HepG2 (cell line): Measurements from ENCODE around the gene RAD52. TPM values are rescaled to one million over a fixed set of nuclear protein-coding genes. Genes with fewer than 3 reads are reported as not detected.
A peak's percentile ranks its signal among the peaks of the same experiment; 100 is the strongest.

Experiments used
- CEBPB ChIP-seq: IDR thresholded peaks from 2 replicates; pipeline ENCODE4 v1.6.1; 2011; ENCODE audit warnings: low read depth, low read length, improper control_type of control experiment, borderline replicate concordance
- DNMT3B ChIP-seq: conservative IDR thresholded peaks from 2 replicates; pipeline ENCODE4 v1.6.1; 2016; ENCODE audit warnings: missing biosample characterization, control low read depth
- FOSL2 ChIP-seq: sonication (generic); formaldehyde crosslinking; IDR thresholded peaks from 2 replicates; pipeline ENCODE4 v1.4.0; 2020; ENCODE audit warnings: missing genetic modification reagents
- KLF15 ChIP-seq: sonication (generic); formaldehyde crosslinking; IDR thresholded peaks from 2 replicates; pipeline ENCODE4 v1.8.1; 2023; ENCODE audit warnings: borderline replicate concordance, mild to moderate bottlenecking, inconsistent platforms, missing genetic modification reagents, mixed read lengths
- MTF1 ChIP-seq: sonication (generic); formaldehyde crosslinking; IDR thresholded peaks from 2 replicates; pipeline ENCODE4 v1.5.0; 2020; ENCODE audit warnings: missing genetic modification reagents
- NR2F6 ChIP-seq, 2 experiments: IDR thresholded peaks; 2 replicates each; pipeline ENCODE4 v1.6.1; 2016; ENCODE audit warnings: antibody characterized with exemption in 1 of 2, mild to moderate bottlenecking in 1 of 2
- PPARG ChIP-seq: conservative IDR thresholded peaks from 2 replicates; pipeline ENCODE4 v1.6.1; 2016; ENCODE audit warnings: missing biosample characterization, missing genetic modification reagents
- RAD21 ChIP-seq: fragments of 450-650 bp; formaldehyde crosslinking; IDR thresholded peaks from 2 replicates; pipeline ENCODE4 v1.5.0; 2020; ENCODE audit warnings: mild to moderate bottlenecking
- RORA ChIP-seq: sonication (generic); formaldehyde crosslinking; IDR thresholded peaks from 2 replicates; pipeline ENCODE4 v1.5.0; 2020; ENCODE audit warnings: mild to moderate bottlenecking, missing genetic modification reagents, moderate library complexity
- RXRB ChIP-seq: IDR thresholded peaks from 2 replicates; pipeline ENCODE4 v1.6.1; 2016; ENCODE audit warnings: borderline replicate concordance, missing genetic modification reagents, missing compliant biosample characterization
- SMAD1 ChIP-seq: sonication (generic); formaldehyde crosslinking; IDR thresholded peaks from 2 replicates; pipeline ENCODE4 v1.4.0; 2020; ENCODE audit warnings: missing genetic modification reagents, low read depth, mild to moderate bottlenecking, borderline replicate concordance
- SMAD9 ChIP-seq: sonication (generic); formaldehyde crosslinking; IDR thresholded peaks from 2 replicates; pipeline ENCODE4 v1.5.1; 2020; ENCODE audit warnings: mild to moderate bottlenecking, missing genetic modification reagents
- ZKSCAN8 ChIP-seq: IDR thresholded peaks from 2 replicates; pipeline ENCODE4 v1.6.1; 2016; ENCODE audit warnings: borderline replicate concordance, missing genetic modification reagents, missing compliant biosample characterization
- ZNF468 ChIP-seq: sonication (generic); formaldehyde crosslinking; IDR thresholded peaks from 2 replicates; pipeline ENCODE4 v1.8.0; 2022; ENCODE audit warnings: mild to moderate bottlenecking, moderate library complexity, missing genetic modification reagents
- ZNF512B ChIP-seq: sonication (generic); formaldehyde crosslinking; IDR thresholded peaks from 2 replicates; pipeline ENCODE4 v1.5.1; 2020; ENCODE audit warnings: missing genetic modification reagents, mild to moderate bottlenecking, borderline replicate concordance
- ZNF552 ChIP-seq: sonication (generic); formaldehyde crosslinking; IDR thresholded peaks from 2 replicates; pipeline ENCODE4 v1.9.0; 2022; ENCODE audit warnings: missing genetic modification reagents, mild to moderate bottlenecking, borderline replicate concordance
- ZNF572 ChIP-seq: sonication (generic); formaldehyde crosslinking; IDR thresholded peaks from 2 replicates; pipeline ENCODE4 v1.5.1; 2020; ENCODE audit warnings: mild to moderate bottlenecking, missing genetic modification reagents
- ZNF792 ChIP-seq: IDR thresholded peaks from 2 replicates; pipeline ENCODE4 v1.6.1; 2016
- ZNF839 ChIP-seq: sonication (generic); formaldehyde crosslinking; IDR thresholded peaks from 2 replicates; pipeline ENCODE4 v1.4.0; 2020; ENCODE audit warnings: missing genetic modification reagents, mild to moderate bottlenecking, borderline replicate concordance
- polyA plus RNA-seq, 8 experiments: library from polyadenylated mRNA; depleted of rRNA in 3 of 8; stranded (reverse) in 7 of 8; unstranded in 1 of 8; fragments of >200 nt; fragmentation: Illumina TruSeq in 4 of 8; extraction: Trizol in 4 of 8; gene quantifications; 2 replicates each; pipeline versions ENCODE4 v1.2.1 to v1.2.3, GENCODE V29; 2011 to 2016; ENCODE audit warnings: low read depth in 4 of 8, missing spikeins in 1 of 8, mixed read lengths in 1 of 8; ENCODE audit not compliant: insufficient read depth in 1 of 8
- total RNA-seq, 5 experiments: library from RNA; depleted of rRNA; stranded (reverse); fragments of >200 nt; fragmentation: Illumina TruSeq; extraction: Trizol; gene quantifications; 2 replicates each; pipeline ENCODE4 v1.2.3, GENCODE V29; 2016; ENCODE audit warnings: low read depth in 1 of 5
- TF ChIP-seq, protein P1 (sequence below): sonication (generic); formaldehyde crosslinking; IDR thresholded peaks from 2 replicates; pipeline ENCODE4 v1.4.0; 2020; ENCODE audit warnings: mild to moderate bottlenecking, missing genetic modification reagents
- TF ChIP-seq, protein P2 (sequence below): sonication (generic); formaldehyde crosslinking; IDR thresholded peaks from 2 replicates; pipeline ENCODE4 v1.9.0; 2021; ENCODE audit warnings: missing genetic modification reagents, borderline replicate concordance
- TF ChIP-seq, protein P3 (sequence below): sonication (generic); formaldehyde crosslinking; IDR thresholded peaks from 2 replicates; pipeline ENCODE4 v1.5.0; 2020; ENCODE audit warnings: mild to moderate bottlenecking, missing genetic modification reagents

The RAD52 gene
- total and polyA plus RNA-seq, 2 of the 13 experiments (the other 11 are each of a cell fraction or from before 2014, with no cell fraction given): 14.3 to 19.9 TPM

GRCh38 chr12:990661-991349 is 41.3 kb upstream of the RAD52 start, which contains the start of gene ERC1 (continued):
- TF ChIP-seq RORA (CRISPR knock-in tag) (peak; percentile 60; the same call in 1 of the 2 replicates), CEBPB (no peak), MTF1 (0 out of 2 replicates have a peak, but pooled peaks have one; percentile 49), SMAD1 (CRISPR knock-in tag) (no peak), RXRB (CRISPR knock-in tag) (peak; percentile 48; the same call in 1 of the 2 replicates), KLF15 (no peak), ZNF572 (CRISPR knock-in tag) (0 out of 2 replicates have a peak, but pooled peaks have one; percentile 45), FOSL2 (CRISPR knock-in tag) (no peak), ZNF468 (no peak), ZNF552 (CRISPR knock-in tag) (peak; percentile 79; the same call in 1 of the 2 replicates), PPARG (CRISPR knock-in tag) (0 out of 2 replicates have a peak, but pooled peaks have one; percentile 15), RAD21 (peak; percentile 40; the same call in 1 of the 2 replicates), SMAD9 (CRISPR knock-in tag) (0 out of 2 replicates have a peak, but pooled peaks have one; percentile 52), ZKSCAN8 (CRISPR knock-in tag) (no peak; the same call in 1 of the 2 replicates), ZNF512B (CRISPR knock-in tag) (no peak), DNMT3B (CRISPR knock-in tag) (0 out of 2 replicates have a peak, but pooled peaks have one; percentile 59), ZNF792 (CRISPR knock-in tag) (peak; percentile 76), NR2F6 (IDR thresholded peaks at IDR 0.05) (0 out of 2 replicates have a peak, but pooled peaks have one; percentile 10), NR2F6 (CRISPR knock-in tag; IDR thresholded peaks at IDR 0.05) (peak; percentile 49; the same call in 1 of the 2 replicates), ZNF839 (CRISPR knock-in tag) (peak; percentile 39; the same call in 1 of the 2 replicates)
- TF ChIP-seq, protein P1, sequence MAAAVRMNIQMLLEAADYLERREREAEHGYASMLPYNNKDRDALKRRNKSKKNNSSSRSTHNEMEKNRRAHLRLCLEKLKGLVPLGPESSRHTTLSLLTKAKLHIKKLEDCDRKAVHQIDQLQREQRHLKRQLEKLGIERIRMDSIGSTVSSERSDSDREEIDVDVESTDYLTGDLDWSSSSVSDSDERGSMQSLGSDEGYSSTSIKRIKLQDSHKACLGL: no peak
- TF ChIP-seq, protein P2, sequence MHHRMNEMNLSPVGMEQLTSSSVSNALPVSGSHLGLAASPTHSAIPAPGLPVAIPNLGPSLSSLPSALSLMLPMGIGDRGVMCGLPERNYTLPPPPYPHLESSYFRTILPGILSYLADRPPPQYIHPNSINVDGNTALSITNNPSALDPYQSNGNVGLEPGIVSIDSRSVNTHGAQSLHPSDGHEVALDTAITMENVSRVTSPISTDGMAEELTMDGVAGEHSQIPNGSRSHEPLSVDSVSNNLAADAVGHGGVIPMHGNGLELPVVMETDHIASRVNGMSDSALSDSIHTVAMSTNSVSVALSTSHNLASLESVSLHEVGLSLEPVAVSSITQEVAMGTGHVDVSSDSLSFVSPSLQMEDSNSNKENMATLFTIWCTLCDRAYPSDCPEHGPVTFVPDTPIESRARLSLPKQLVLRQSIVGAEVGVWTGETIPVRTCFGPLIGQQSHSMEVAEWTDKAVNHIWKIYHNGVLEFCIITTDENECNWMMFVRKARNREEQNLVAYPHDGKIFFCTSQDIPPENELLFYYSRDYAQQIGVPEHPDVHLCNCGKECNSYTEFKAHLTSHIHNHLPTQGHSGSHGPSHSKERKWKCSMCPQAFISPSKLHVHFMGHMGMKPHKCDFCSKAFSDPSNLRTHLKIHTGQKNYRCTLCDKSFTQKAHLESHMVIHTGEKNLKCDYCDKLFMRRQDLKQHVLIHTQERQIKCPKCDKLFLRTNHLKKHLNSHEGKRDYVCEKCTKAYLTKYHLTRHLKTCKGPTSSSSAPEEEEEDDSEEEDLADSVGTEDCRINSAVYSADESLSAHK (CRISPR knock-in tag): no peak
- TF ChIP-seq, protein P3, sequence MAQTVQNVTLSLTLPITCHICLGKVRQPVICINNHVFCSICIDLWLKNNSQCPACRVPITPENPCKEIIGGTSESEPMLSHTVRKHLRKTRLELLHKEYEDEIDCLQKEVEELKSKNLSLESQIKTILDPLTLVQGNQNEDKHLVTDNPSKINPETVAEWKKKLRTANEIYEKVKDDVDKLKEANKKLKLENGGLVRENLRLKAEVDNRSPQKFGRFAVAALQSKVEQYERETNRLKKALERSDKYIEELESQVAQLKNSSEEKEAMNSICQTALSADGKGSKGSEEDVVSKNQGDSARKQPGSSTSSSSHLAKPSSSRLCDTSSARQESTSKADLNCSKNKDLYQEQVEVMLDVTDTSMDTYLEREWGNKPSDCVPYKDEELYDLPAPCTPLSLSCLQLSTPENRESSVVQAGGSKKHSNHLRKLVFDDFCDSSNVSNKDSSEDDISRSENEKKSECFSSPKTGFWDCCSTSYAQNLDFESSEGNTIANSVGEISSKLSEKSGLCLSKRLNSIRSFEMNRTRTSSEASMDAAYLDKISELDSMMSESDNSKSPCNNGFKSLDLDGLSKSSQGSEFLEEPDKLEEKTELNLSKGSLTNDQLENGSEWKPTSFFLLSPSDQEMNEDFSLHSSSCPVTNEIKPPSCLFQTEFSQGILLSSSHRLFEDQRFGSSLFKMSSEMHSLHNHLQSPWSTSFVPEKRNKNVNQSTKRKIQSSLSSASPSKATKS (CRISPR knock-in tag): no peak
